Stimulated activated CD4-positive, alpha-beta T cell treated with anti-CD3 and anti-CD28 coated beads, Interleukin-1b, Interleukin-23, amount 100 ng/mL, for 1 hour (primary cell): ENCODE data around the gene USH2A.

Experiments
- DNase-seq, 2 donors: peaks; one replicate each; pipeline ENCODE4 v3.0.0-alpha.2; 2020; ENCODE audit warnings: low read depth in 2 of 2

Gene USH2A

DNA sequence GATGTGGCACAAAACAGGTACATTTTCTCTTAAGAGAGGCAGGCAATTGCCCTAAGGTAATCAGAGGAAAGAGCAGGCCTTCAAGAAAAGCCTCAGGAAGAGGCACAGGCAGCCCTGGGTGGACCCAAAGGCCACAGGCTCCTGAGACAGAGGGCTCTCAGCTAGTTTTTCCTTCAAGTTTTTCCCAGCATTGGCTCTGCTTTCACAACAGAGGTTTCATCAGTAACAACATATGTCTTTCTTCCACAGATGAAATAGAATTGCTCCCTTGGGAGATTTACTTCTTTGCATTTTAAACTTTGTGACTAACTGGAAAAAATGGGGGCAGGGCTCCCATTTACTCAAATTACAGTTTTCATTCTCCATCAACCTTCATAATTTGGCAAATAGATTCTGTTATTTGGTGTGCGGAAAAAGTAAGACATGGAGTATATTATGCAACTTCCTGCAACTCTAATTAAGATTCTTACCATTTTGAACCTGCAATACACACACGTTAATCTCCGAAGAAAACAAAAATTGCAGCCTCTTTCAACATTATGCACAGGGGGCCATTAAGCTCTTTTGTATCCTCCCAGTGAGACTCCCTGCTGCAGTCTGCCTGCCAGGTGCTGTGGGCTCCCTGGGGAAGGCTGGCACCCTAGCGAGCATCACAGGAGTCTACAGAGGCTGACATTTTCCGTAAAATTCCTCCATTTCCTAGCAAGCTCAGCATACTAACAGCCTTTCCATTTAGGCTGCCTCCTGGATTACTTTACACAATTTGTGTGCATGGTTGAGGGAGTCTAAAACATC lies 282.3 kb downstream of the USH2A start:
- no peak for DNase-seq

DNA sequence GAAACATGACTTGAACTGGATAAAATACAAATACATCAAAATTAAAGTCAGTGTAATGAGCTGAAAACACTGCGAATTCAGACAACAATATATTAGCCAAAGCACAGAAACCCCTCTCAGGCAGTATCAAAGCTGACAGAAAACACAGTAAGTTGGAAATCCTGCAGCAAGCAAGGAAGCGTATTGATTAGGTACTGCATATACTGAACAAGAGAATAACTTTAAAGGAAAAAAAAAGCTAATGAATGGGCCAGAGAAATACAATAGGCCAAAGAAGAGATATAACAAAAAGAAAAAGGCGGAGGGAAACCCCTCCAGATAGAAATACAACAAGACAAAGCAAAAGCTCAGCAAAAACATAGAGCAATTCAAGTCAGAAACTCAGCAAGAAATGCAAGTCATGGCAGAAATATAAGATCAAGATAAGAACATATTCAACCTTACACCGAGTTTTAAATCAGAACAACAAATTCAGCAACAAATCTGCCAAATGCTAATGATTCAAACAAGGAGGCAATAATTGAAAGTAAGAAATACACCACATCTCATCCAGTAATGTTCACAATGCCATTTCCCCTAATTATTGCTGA lies 299.0 kb downstream of the USH2A start:
- no peak for DNase-seq

DNA sequence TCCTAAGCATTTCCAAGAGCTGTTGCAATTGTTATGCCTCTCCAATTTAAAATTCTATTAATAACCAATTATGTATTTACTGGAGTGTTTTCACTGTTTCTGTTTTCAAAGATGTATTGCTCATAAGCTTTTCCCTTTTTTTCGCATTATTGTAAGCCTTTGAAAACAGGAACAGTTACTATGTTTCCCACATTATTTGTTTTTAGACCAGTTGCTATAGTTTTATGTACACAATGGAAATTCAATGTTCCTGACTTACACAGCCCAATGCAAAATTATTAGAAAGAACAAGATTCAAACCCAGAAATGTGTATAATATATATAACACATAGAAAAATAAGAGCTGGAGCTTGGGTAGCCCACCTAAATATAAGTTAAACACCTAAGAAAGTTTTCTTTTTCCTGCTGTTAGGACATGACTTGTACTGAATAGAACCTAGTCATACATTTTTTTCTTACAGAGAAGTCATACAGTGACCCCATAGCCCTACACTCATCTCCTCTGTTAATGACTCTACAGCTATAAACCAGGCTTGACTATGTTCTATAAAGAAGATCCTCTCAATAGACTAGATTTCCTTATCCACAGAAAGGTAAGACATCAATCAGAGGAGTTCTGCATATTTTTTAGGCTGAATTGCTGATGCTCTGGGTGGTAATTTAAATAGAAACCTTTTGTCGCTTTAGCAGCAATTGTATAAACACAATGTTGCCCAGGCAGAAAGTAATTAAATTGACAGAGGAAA lies 299.6 kb downstream of the USH2A start:
- DNase-seq = no peak

DNA sequence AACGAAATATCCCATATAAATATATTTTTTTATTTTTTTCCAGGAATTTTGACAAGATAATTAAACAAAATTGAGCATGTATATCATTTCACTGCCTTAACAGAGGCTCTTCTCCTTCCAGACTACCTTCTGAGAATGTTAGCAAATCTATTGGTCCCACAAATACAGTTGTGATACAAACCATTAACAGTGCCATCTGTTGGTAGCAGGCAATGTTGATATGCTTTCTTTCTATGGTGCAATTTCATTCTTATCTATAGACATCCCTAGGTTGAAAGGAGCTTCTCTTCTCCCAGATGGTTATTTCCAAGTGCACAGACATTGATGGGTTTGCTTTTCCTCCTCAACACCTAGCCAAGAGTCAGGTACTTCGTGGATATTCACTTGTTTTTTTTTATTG lies 303.6 kb downstream of the USH2A start:
- no peak for DNase-seq

DNA sequence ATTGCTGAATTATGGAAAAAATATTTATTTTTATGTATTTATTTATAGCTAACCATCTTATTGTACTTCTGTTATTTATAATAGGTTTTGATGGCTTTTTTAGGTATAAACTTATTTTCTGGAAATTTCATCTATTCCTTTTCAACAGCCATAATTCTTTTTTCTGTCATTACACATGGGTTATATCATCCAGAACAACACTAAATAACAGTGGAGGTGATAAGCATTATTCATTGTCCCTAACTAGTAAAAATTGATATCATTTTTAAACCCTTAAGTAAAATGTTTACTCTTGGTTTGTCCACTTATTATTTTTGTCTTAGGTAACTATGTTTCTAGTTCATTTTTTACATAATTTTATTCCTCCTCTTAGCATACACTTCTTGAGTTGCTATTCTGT lies 309.1 kb downstream of the USH2A start:
- no peak for DNase-seq

DNA sequence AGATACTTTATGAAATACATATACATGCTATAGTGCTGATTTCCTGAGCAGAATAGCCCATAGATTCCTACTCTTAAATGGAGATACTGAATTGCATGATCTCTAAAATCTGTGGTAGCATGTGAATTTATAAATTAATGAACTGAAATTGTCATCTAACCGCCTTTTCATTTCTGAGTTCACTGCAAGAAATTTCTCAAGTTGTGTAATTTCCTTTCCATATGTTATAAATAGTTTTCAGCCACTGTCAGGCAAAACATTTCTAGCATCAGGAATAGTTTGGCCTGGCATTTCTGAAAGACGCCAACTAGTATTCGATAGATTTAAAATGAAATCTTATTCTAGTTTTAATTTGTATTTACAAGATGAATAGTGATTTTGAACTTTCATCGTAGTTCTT lies 310.1 kb downstream of the USH2A start:
- no peak for DNase-seq

DNA sequence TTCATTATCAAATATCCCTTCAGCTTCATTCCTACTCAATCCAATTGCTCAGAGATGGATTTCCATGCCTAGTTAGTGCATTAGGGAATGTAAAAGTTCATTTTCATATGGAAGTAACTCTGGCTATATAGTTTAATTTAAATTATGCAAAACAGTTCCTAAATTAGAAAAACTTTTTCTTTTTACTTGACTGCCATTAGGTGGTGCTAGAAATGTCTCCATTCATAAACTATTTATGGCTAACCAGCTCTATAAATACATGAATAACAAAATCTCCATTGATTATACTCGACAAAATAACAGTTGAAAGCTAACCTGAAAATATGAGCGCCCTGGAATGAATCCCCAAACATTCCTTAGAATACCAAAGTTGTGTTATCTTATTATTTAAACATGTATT lies 311.4 kb downstream of the USH2A start:
- no peak for DNase-seq

DNA sequence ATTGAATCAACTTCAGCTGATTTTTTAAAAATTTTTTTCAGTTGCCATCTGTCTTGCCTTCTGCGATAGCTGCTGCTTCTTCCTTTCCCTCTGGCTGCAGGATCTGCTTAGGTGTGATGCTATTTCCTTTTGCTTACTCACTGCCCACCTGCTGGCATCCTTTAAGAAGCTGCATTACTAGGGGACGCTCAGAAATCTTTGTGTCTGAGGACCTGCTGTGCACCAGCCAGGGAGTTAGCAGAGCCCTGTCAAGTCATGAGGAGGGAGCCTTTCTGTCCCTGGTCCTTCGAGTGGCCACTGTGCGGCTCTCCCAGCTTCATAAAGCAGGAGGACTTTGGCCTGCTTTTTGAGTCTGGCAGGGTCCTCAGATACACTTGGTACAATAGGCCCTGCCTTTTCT lies 327.8 kb downstream of the USH2A start:
- no peak for DNase-seq

DNA sequence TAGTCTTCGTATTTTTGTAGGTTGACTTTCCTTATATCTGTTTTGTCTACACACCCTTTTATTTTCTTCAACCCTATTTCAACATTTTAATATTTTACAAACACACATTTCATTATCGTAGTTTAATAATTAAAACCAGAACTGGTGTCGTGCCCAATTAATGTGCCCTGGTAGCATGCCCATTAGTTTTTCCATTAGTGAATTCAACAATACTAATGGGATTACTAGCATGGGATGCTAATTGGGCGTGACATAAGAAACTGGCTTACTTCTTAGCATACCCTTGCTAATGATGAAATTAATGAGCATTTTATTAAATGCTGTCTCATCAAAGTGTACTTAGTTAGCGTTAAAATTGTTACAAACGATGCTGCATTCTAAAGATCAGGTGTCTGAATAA lies 332.7 kb downstream of the USH2A start:
- no peak for DNase-seq

DNA sequence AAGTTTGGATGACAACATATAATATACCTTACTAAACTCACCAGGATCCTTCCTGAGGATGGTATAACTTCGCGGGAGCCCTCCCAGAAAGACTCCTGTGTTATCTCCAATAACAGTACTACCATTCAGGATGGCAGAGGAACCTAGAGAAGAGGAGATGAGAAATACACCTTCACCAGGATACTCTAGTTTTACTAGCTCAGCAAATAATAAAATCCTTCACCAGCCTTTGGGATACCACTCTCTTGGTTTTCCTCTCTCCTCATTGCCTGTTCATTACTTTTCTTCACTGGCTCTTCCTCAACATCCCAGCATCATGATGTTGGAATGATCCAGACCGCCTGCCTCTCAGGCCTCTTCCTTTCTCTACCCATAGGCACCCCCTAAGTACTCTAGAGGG lies 336.6 kb downstream of the USH2A start:
- DNase-seq = no peak

DNA sequence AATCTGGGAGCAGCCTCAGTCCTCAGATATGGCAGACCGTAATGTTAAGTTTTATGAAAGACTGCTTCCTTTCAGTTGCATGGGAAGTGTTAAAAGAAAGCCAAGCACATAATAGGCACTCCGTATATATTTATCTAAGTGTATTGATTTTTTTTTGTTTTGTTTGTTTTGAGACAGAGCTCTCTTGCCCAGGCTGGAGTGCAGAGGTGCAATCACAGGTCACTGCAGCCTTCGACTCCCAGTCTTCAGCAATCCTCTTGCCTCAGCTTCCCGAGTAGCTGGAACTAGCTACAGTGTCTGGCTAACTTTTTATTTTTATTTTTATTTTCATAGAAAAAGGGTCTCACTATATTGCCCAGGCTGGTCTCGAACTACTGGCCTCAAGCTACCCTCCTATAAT lies 341.8 kb downstream of the USH2A start:
- DNase-seq = no peak

DNA sequence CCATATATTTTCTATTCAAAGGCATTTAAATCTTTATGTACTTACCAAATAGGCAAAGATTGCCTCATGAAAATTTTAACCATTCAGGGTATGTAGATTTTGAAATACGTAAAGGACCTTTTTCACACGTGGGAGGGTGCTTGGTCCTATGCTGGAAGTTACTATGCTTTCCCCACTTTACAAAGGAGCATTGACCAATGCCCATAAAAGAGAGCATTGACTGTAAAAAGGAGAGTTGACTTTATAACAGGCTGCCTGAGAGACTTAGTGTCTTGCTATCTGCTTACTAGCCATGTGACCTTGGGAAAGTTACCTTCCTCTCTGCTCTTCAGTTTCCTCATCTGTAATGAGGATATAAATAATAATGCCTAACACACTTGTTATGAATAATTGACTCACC lies 346.5 kb downstream of the USH2A start:
- DNase-seq = no peak

DNA sequence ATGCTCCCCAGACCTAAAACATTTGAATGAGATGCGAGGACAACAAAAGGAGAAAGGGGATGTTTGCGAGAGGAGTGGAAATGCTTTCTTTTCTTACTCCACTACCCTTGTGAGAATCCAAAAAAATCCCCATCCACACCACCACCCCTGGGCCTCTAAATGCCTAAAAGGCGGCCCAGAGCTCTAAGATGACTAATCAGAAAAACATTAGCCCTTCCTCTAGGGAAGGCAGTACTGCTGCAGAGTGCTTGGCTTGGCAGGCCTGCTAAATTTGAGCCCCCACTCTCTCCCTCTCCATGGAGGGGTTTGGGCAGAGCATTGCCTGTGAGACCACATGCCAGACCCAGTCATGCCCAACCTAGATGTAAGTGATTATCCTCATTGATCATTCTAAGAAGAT lies 347.9 kb downstream of the USH2A start:
- no peak for DNase-seq

DNA sequence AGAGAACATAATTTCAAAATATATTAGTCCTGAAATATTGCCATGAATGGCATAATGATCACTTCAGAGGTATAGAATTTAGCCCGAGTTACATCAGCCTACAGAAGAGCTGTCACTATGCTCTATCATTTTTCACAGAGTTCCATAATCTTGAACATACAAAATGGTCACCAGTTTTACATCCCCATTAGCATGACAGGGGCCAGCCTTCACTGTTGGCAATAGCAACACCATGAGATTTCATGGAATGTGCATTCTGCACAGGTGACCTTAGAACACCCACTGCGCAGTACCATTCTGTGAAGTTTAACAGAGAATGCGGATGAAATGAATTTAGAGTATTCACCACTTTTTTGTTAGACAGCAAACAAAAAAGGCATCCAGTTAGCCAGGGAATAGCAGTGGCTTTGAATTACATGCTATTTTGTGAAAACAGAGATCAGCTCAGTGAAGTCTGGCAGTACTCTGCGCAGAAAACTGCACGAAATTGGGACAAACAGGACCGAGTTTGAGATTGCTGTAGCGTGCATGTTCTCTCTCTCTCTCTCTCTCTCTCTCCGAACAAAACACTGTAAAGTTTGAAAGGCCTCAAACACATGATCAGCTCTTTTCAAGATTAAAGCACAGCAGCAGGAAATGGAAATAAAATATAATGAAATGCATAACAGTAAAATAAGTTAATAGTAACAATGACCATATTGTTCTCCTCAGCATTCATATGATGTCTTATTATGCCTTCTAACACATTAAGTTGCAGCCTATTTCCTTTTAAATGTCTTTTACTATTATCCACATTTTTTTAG lies 349.3 kb downstream of the USH2A start:
- no peak for DNase-seq

DNA sequence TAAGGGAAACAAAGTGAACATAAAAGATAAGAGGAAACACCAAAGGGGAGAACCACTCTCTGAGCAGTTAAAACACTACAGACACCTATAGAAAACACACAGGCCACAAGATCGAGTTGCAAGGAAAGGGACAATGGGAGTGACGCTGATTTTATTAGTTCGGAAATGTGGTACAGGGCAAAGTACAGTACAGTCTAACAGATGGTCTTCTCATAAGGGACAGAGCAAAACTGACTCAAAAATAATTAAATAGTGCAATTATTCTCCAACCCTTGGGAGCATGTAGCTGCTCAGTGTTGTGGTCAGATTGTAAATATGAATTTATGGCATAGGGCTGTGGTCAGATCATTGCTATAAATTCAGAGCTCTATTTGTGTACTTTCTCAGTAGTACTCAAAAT lies 352.0 kb downstream of the USH2A start:
- no peak for DNase-seq

DNA sequence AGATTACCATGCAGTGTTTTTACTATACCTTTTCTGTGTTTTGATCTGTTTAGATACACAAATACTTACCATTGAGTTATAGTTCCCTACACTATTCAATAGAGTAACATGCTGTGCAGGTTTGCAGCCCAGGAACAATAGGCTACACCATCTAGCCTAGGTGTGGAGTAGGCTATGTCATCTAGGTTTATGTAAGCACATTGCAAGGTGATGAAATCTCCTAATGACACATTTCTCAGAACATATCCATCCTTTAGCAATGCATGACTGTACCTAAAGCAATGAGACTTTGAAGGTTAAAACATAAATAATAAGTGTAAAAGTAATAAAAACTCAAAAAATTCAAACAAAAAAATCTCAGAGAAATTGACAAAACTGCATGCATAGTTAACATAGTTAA lies 358.6 kb downstream of the USH2A start:
- no peak for DNase-seq

DNA sequence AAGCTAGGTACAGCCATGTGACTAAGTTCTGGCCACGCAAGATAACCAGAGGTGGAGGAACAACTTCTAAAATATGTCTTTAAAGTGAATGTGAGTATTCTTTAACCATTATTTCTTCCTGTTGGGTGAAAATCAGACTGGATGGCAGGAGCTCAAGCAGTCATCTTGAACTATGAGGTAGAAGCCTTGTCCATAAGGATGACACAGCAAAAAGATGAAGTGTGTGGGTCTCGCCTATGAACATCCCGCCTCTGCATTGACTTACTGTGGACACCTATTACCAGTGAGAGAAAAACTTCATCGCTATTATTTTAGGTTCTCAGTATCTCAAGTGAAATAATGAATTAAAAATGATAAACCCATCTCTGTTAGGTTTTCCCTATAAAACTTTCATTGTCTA lies 365.3 kb downstream of the USH2A start:
- DNase-seq = no peak

DNA sequence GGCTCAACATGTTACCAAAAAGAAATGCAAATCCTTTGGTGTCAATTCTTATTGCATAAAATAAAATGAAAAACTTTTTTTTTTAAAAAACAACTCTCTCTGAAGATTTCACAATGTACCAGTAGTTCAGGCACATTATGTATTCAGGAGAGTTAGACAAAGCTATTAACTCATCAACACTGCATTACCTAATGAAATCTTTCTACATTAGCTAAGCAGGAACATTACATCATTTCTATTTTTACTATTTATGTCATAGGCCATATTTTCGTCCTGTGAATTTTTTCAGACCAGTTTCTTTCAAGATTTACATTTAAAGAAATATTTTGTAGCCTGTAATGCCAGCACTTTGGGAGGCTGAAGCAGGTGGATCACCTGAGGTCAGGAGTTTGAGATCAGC lies 366.2 kb downstream of the USH2A start:
- DNase-seq = no peak

DNA sequence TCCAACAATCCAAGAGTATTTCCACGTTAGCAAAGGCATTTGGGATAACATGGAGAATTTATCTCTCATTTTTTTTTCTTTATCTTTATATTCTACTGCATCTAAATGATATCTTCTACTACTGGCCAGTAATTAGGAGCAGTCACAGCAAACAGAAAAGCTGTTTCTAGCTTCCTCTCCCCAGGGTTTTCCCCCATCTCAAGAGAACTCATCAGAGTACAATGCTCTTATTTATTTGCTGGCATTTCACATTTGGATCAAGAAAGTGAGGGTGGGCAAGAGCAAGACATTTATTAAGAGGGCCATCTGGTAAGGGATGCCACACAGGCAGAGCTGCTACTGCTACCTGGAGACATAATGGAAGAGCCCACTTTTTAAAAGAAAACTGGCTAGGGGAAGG lies 368.2 kb downstream of the USH2A start:
- no peak for DNase-seq

DNA sequence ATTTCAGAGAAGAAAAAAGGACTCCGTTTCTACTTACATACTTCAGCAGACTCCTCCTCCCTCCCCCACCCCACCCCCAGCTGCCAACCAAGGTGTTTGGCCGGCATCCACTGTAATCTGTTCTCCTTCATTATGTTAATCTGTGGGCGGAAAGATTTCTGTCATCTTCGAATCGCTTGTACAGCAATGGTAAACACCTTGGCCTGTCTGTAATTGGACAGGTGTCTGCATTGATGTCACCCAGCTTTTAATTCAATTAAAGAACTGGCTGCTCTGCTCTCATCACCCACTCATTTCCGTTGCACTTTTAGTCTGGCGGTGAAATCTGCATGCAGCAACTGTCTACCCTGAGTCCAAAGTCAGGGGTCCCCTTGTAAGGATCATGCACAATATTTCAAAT lies 368.6 kb downstream of the USH2A start:
- DNase-seq = no peak

DNA sequence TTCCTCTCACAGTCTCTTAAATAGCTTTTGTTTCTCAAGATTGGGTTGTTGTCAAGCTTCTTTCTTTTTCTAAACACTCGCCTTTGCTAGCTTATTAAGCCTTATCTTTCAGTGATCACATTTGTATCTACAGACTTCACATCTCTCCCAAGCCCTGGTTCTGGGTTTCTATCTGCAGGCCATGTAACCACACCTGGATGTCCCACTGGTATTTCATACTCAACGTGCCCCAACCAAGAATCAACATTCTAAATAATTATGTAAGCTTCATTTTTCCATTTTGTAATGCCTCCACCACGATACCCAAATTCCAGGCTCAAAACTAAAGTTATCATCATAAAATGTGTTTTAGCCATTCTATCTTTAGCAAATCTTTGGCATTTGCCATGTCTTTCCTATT lies 372.2 kb downstream of the USH2A start:
- DNase-seq = no peak

DNA sequence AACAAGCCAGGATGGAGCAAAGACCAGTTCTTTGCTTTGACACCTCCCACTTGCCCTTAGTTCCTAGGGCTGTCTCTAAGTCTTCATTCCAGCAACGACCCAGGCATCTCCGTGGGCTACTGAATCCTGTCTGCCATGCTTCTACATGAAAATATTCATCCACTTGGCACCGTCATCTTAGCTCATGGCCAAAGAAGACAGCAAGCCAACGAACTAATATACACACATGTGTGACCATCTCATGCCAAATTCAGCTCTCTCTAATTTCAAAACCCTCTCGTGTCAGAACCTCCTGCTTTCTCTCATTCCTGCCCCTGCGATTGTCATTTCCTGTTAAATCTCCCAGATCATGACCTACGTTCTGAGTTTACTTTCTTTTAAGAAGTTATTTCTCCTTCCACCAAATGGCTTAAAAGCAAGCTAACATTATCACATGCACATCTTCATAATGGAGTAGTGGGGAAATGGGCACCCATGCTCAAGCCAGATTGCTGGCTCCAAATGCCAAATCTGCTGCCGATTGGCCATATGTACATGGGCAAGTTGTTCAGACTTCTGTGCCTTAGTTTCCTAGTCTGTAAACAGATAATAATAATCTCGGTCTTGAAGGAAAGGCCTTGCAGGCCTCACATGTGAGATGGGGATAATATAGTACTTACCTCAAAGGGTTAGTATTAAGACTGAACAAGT lies 373.4 kb downstream of the USH2A start:
- DNase-seq = no peak
